Suprapubic skin (tissue), 4 donors: Measurements from ENCODE around the gene TOM1. TPM values are rescaled to one million over a fixed set of nuclear protein-coding genes. Genes with fewer than 3 reads are reported as not detected.

Experiments used
- DNase-seq, 2 donors: peaks; one replicate each; pipeline ENCODE4 v3.0.0-alpha.2; 2019; ENCODE audit warnings: low spot score in 2 of 2
- H3K27ac ChIP-seq: fragments of 200-600 bp; sonication (generic); one replicate; pipeline ENCODE4 v1.5.1; 2019
- H3K27me3 ChIP-seq: fragments of 200-600 bp; sonication (generic); one replicate; pipeline ENCODE4 v1.5.1; 2019
- H3K36me3 ChIP-seq: fragments of 200-600 bp; sonication (generic); one replicate; pipeline ENCODE4 v1.5.1; 2019
- H3K4me1 ChIP-seq: fragments of 200-600 bp; sonication (generic); one replicate; pipeline ENCODE4 v1.5.1; 2019
- H3K4me3 ChIP-seq: fragments of 200-600 bp; sonication (generic); one replicate; pipeline ENCODE4 v1.5.1; 2019; ENCODE audit warnings: mild to moderate bottlenecking
- H3K9me3 ChIP-seq: fragments of 200-600 bp; sonication (generic); one replicate; pipeline ENCODE4 v1.5.1; 2019
- EP300 ChIP-seq: sonication (generic); formaldehyde crosslinking; IDR thresholded peaks from one replicate; pipeline ENCODE4 v1.6.1; 2017; ENCODE audit warnings: antibody characterized with exemption
- POLR2A ChIP-seq, 2 donors: fragments of 450-650 bp; IDR thresholded peaks; one replicate each; pipeline ENCODE4 v1.6.1; 2017; ENCODE audit warnings: antibody characterized with exemption in 2 of 2, mild to moderate bottlenecking in 2 of 2, moderate library complexity in 2 of 2
- POLR2AphosphoS5 ChIP-seq, 3 donors: sonication (generic); formaldehyde crosslinking; IDR thresholded peaks; one replicate each; pipeline ENCODE4 v1.6.1; 2017; ENCODE audit warnings: antibody characterized with exemption in 3 of 3
- WGBS: methylation state at CpG from one replicate; pipeline ENCODE4 v1.1.5; 2018; 5-methylcytosine and 5-hydroxymethylcytosine counted together
- total RNA-seq, 4 donors: library from RNA; depleted of rRNA; stranded (reverse); fragments of >200 nt; gene quantifications; one replicate each; pipeline ENCODE4 v1.1.0, GENCODE V29; 2016
- TF ChIP-seq, protein P1 (sequence below), 2 donors: fragments of 200-600 bp in 1 of 2; fragments of 450-650 bp in 1 of 2; sonication (generic) in 1 of 2; IDR thresholded peaks; one replicate each; pipeline ENCODE4 v1.5.1; 2016 to 2019; ENCODE audit warnings: antibody characterized with exemption in 2 of 2, mild to moderate bottlenecking in 1 of 2, moderate library complexity in 1 of 2

TOM1 gene
- total RNA-seq, 4 donors from 2014 or later: 105 to 279 (median 130) TPM

DNA sequence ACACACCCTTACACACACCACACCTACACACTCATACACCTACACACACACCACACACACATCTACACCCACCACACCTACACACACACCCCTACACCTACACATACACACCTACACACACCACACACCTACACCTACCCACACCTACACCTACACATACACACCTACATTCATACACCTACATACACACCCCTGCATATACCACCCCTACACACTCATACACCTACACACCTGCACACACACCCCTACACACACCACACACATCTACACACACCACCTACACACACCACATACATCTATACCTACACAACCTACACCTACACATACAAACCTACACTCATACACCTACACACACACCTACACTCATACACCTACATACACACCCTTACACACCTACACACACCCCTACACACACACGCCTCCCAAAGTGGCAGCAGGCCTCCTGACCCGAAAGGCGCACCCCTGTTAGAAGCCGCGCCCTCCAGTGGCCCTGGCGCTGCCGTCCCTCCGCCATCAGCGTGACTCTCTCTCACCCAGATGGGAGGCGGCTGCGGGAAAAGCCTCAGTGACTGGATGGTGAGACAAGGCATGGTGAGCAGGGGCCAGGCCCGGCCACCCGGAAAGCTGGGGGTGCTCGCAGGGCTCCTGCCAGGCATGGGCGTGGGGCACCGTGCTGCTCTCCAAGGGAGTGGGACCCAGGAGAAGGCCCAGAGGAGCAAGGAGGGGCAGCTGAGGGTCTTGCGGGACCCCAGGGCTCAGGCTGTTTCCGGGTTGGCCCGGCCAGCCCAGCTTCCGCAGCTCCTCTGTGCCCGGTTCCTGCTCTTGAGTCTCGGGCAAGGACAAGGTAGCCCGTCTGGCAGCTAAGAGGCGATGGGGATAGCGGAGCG lies 44.2 kb downstream of the TOM1 start:
- 96% methylated on average over 26 of the region's 26 CpGs for WGBS
- Histone ChIP-seq H3K9me3 (no peaks in the 10 kb centered on the region), H3K36me3 (peaks cover 93% of the 10 kb centered on the region), H3K4me3 (no peak overlapping the region), H3K4me1 (peaks cover 9% of the 10 kb centered on the region), H3K27ac (no peak overlapping the region), H3K27me3 (no peaks in the 10 kb centered on the region)
- no peak for DNase-seq
- TF ChIP-seq POLR2A (IDR thresholded peaks at IDR 0.05): no peak
- TF ChIP-seq, protein P1, sequence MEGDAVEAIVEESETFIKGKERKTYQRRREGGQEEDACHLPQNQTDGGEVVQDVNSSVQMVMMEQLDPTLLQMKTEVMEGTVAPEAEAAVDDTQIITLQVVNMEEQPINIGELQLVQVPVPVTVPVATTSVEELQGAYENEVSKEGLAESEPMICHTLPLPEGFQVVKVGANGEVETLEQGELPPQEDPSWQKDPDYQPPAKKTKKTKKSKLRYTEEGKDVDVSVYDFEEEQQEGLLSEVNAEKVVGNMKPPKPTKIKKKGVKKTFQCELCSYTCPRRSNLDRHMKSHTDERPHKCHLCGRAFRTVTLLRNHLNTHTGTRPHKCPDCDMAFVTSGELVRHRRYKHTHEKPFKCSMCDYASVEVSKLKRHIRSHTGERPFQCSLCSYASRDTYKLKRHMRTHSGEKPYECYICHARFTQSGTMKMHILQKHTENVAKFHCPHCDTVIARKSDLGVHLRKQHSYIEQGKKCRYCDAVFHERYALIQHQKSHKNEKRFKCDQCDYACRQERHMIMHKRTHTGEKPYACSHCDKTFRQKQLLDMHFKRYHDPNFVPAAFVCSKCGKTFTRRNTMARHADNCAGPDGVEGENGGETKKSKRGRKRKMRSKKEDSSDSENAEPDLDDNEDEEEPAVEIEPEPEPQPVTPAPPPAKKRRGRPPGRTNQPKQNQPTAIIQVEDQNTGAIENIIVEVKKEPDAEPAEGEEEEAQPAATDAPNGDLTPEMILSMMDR (IDR thresholded peaks at IDR 0.05): no peak
- no peak for TF ChIP-seq POLR2AphosphoS5 (IDR thresholded peaks at IDR 0.05)
- no peak for TF ChIP-seq EP300

DNA sequence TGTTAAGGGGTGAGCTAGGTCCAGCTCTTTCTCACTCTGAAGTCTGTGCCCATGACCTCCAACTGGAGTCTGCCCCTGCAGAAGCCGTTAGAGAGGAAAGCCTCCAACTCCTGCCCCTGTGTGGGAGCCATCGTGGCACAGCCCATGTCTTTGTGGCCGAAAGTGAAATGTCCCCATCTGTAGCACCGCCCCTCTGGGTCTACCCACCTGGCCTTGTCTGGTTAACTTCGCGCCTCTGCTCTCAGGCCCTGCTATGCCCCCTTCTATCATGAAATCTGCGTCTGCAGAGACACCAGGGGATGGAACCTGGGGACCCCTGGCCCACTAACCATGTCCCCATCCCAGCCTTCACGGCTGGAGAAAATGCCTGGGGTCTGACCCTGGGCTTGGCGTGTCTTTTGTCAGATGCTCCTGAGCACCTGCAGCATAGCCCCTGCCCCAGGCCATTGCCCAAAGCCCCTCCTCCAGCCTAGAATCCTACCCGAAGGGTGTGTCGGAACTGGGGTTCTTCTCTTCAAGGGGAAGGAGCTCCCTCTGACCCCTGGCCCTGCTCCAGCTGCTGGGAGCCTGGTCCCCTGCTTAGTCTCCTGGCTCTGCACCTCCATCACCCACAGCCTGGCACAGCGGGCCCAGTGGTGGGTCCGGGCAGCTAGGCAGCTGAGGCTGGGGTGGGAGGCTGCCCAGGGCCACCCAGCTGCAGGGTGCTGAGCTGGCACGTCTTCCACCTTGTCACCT lies 45.4 kb downstream of the TOM1 start:
- no peak overlapping the region for H3K27ac ChIP-seq
- peaks cover 21% of the 10 kb centered on the region for H3K4me1 ChIP-seq
- H3K9me3 ChIP-seq: no peaks in the 10 kb centered on the region
- no peak overlapping the region for H3K4me3 ChIP-seq
- no peaks in the 10 kb centered on the region for H3K27me3 ChIP-seq
- WGBS: 96% methylated on average over 12 of the region's 14 CpGs
- peaks cover 83% of the 10 kb centered on the region for H3K36me3 ChIP-seq
- no peak for DNase-seq
- TF ChIP-seq POLR2A (IDR thresholded peaks at IDR 0.05) (no peak), POLR2AphosphoS5 (IDR thresholded peaks at IDR 0.05) (no peak), EP300 (no peak)
- TF ChIP-seq, protein P1 (IDR thresholded peaks at IDR 0.05): no peak

DNA sequence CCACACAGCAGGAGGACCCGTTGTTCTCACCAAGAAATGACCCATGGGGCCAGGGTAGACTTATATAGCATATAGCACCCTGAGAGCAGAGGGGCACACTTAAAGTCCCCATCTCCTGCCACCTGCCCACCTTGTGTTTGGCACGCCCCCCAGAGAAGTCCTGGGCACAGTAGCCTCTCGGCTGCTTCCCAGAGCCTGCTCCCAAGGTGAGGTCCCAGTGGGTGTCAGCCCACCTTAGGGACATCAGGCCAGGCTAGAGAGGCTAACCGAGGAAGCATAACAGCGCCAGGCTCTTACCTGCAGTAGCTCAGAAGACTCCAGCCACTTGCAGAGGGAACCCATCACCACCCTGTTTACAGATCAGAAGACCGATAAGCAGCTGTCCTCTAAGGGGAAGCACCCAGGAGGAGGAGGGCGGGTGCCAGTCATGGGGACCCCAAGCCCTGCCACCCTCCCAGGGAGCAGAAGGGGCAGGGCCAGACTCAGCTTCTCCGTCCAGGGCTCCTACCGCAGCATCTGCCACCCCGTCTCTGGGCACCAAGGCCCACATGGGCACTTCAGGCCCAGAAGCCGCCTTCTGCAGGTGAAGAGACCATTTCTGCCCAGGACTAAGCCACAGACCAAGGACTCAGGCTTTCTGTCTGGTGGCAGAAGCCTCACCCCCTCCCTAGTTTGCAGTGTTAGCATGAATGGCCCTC lies 46.3 kb downstream of the TOM1 start:
- no peaks in the 10 kb centered on the region for H3K9me3 ChIP-seq
- peaks cover 74% of the 10 kb centered on the region for H3K36me3 ChIP-seq
- no peak overlapping the region for H3K27ac ChIP-seq
- no peak for TF ChIP-seq POLR2AphosphoS5 (IDR thresholded peaks at IDR 0.05)
- TF ChIP-seq, protein P1 (IDR thresholded peaks at IDR 0.05): no peak
- no peak for TF ChIP-seq EP300
- TF ChIP-seq POLR2A (IDR thresholded peaks at IDR 0.05): no peak
- 82% methylated on average over 8 of the region's 11 CpGs for WGBS
- H3K27me3 ChIP-seq: no peaks in the 10 kb centered on the region
- DNase-seq: no peak
- H3K4me3 ChIP-seq: no peak overlapping the region
- peaks cover 29% of the 10 kb centered on the region for H3K4me1 ChIP-seq

DNA sequence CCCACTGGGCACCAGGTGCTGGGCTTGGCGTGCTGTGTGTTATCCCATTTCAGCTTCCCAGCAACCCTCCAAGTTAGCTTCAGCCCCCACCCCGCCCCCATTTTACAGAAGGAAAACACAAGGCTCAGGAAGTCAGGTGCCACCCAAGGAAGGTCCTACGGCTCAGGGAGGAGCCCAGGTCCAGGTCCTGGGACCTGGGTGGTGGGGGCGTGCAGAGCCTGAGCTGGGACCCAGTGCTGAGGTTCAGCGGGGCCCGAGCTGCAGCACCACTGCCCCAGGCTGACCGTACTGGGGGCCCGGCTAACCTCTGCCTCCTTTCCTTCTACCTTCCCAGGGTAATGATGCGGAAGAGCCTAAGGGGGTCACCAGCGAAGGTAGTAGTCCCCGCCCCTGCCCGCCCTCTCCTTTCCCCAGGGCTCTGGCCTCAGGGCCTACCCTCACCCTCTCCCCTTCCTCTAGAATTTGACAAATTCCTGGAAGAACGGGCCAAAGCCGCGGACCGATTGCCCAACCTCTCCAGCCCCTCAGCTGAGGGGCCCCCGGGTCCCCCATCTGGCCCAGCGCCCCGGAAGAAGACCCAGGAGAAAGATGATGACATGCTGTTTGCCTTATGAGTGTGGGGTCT lies 47.0 kb downstream of the TOM1 start:
- TF ChIP-seq EP300: no peak
- no peak for TF ChIP-seq POLR2AphosphoS5 (IDR thresholded peaks at IDR 0.05)
- TF ChIP-seq, protein P1 (IDR thresholded peaks at IDR 0.05): no peak
- TF ChIP-seq POLR2A (IDR thresholded peaks at IDR 0.05): no peak
- H3K27ac ChIP-seq: no peak overlapping the region
- no peak for DNase-seq
- H3K9me3 ChIP-seq: no peaks in the 10 kb centered on the region
- peaks cover 29% of the 10 kb centered on the region for H3K4me1 ChIP-seq
- no peaks in the 10 kb centered on the region for H3K27me3 ChIP-seq
- peaks cover 67% of the 10 kb centered on the region for H3K36me3 ChIP-seq
- no peak overlapping the region for H3K4me3 ChIP-seq
- 84% methylated on average over 18 of the region's 19 CpGs for WGBS
